Omental fat pad (tissue), 4 donors: ENCODE measurements around the gene PHF21B. TPM values are rescaled to one million over a fixed set of nuclear protein-coding genes. Genes with fewer than 3 reads are reported as not detected.

Source experiments
- ATAC-seq: fragments of 150-250 bp; one replicate; pipeline ENCODE4 v1.9.1; 2016; ENCODE audit warnings: mild to moderate bottlenecking, moderate library complexity; ENCODE audit not compliant: low FRiP score
- DNase-seq: peaks from one replicate; pipeline ENCODE4 v3.0.0-alpha.2; 2019; ENCODE audit warnings: low spot score
- CTCF ChIP-seq, 3 donors: fragments of 450-650 bp; IDR thresholded peaks; one replicate each; pipeline ENCODE4 v1.5.1; 2016 to 2017; ENCODE audit warnings: antibody characterized with exemption in 3 of 3, mild to moderate bottlenecking in 3 of 3, moderate library complexity in 2 of 3
- total RNA-seq, 4 donors: library from RNA; depleted of rRNA; stranded (reverse); fragments of >200 nt; gene quantifications; one replicate each; pipeline ENCODE4 v1.1.0, GENCODE V29; 2016

PHF21B gene
- total RNA-seq, 4 donors from 2014 or later, result 0.44 TPM; not detected in 3

DNA sequence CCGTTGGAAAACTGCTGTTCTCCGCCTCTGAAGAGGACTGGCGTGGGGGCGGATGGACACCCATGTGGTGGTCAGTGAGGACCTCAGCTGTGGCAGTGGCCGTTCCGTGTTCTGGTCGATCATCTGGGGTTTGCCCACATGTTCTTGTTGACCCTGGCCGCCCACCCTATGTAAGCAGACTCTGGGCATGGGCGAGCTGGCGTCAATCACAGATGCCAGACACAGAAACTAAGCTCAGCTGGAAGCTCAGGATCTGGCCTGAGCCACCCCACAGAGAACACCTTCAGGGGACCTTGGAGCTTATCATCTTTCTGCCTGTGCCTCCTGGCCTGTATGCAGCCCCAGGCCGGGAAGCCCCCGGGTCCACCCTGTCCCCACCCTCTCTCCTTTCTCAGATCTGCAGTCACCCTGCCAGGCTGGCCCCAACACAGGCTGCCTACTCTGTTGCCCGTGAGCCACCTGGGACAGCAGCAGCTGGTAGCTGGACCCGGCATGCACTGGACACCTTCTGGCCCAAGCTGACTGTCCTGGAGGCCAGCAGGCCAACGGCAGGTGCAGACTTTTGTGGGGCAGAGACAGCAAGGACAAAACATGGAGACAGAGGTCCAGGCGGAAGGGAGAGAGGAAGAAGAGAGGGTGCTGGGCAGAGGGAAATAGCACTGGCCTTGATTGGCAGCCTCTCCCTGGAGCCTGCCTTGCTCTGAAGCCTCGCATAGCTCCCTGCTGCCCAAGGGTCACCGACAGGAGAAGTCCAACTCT is 91.5 kb downstream of the PHF21B start:
- no peak for ATAC-seq
- no peak for DNase-seq
- no peak for TF ChIP-seq CTCF (IDR thresholded peaks at IDR 0.05)

GRCh38 chr22:44917372-44918165 is 92.2 kb downstream of the PHF21B start:
- DNase-seq, result no peak
- ATAC-seq, result no peak
- TF ChIP-seq CTCF (IDR thresholded peaks at IDR 0.05), result no peak

GRCh38 chr22:44916281-44917231 is 93.2 kb downstream of the PHF21B start:
- TF ChIP-seq CTCF (IDR thresholded peaks at IDR 0.05), result no peak
- ATAC-seq (no peak), DNase-seq (no peak)

- no peak for DNase-seq
Observed at GRCh38 chr22:44915441-44915840, 94.4 kb downstream of the PHF21B start.

GRCh38 chr22:44914026-44914721 is 95.6 kb downstream of the PHF21B start:
- ATAC-seq, result no peak
- DNase-seq, result no peak
- TF ChIP-seq CTCF (IDR thresholded peaks at IDR 0.05), result no peak

More at GRCh38 chr22:44915441-44915840, 94.4 kb downstream of the PHF21B start:
- ATAC-seq, result no peak
- TF ChIP-seq CTCF (IDR thresholded peaks at IDR 0.05), result no peak
